Panc1 (cell line): Measurements from ENCODE around the gene RCN2. TPM values are rescaled to one million over a fixed set of nuclear protein-coding genes. Genes with fewer than 3 reads are reported as not detected.

Experiments
- ATAC-seq: fragments of 200-7000 bp; cut with Tn5 transposase; 2 replicates; pipeline ENCODE4 v1.9.1; 2020; ENCODE audit warnings: mild to moderate bottlenecking, moderate library complexity
- BruUV-seq: library from RNA; stranded (reverse); fragments of 400-500 nt; replicated peaks from 2 replicates; lab custom pipeline; 2021; lab: Mats Ljungman, UMichigan
- CTCF ChIA-PET: fragments of 300-600 bp; sonication (Branson Sonifier 250); formaldehyde crosslinking; loops from one replicate; lab custom pipeline; 2022; ENCODE audit warnings: antibody characterized with exemption; lab: Charles Lee
- POLR2A ChIA-PET: fragments of 300-600 bp; sonication (Branson Sonifier 250); formaldehyde crosslinking; loops from one replicate; lab custom pipeline; 2022; ENCODE audit warnings: antibody characterized with exemption; lab: Charles Lee
- DNase-seq: peaks from one replicate; pipeline ENCODE4 v3.0.0-alpha.2; 2010; ENCODE audit warnings: low read depth, low spot score
- H3K27ac ChIP-seq: 2 replicates; pipeline ENCODE4 v1.5.1; 2011; ENCODE audit warnings: mild to moderate bottlenecking, low read length, inconsistent platforms
- H3K27me3 ChIP-seq: fragments of 200-500 bp; sonication (Bioruptor generic); 2 replicates; pipeline ENCODE4 v1.6.0; 2014; ENCODE audit warnings: low read length, inconsistent platforms; ENCODE audit not compliant: control insufficient read depth, insufficient read depth
- H3K36me3 ChIP-seq: fragments of 200-500 bp; sonication (Bioruptor generic); 2 replicates; pipeline ENCODE4 v1.5.1; 2014; ENCODE audit warnings: inconsistent platforms, mild to moderate bottlenecking, low read length, moderate library complexity; ENCODE audit not compliant: control insufficient read depth, insufficient read depth
- H3K4me1 ChIP-seq: 2 replicates; pipeline ENCODE4 v1.5.1; 2011; ENCODE audit warnings: inconsistent platforms, mild to moderate bottlenecking, low read length, moderate library complexity; ENCODE audit not compliant: control insufficient read depth, insufficient read depth
- H3K4me3 ChIP-seq, 2 experiments: 2 replicates each; pipeline ENCODE4 v1.5.1; 2011 to 2012; ENCODE audit warnings: low read depth in 2 of 2, low read length in 2 of 2, mild to moderate bottlenecking in 2 of 2, inconsistent platforms in 1 of 2, moderate library complexity in 1 of 2
- H3K9me3 ChIP-seq: fragments of 200-500 bp; sonication (Bioruptor generic); 2 replicates; pipeline ENCODE4 v1.5.1; 2014; ENCODE audit warnings: low read depth, mild to moderate bottlenecking, inconsistent platforms, low read length, moderate library complexity; ENCODE audit not compliant: control insufficient read depth, insufficient read depth
- CTCF ChIP-seq: fragments of 450-650 bp; IDR thresholded peaks from 2 replicates; pipeline ENCODE4 v1.5.1; 2017; ENCODE audit warnings: mild to moderate bottlenecking
- POLR2AphosphoS5 ChIP-seq: IDR thresholded peaks from 2 replicates; pipeline ENCODE4 v1.6.1; 2012; ENCODE audit warnings: mild to moderate bottlenecking, low read depth, low read length, moderate library complexity
- REST ChIP-seq, 2 experiments: IDR thresholded peaks; 2 replicates each; pipeline ENCODE4 v1.6.1; 2011 to 2012; ENCODE audit warnings: low read depth in 2 of 2, control low read depth in 1 of 2, low read length in 1 of 2, mild to moderate bottlenecking in 1 of 2, moderate library complexity in 1 of 2; ENCODE audit not compliant: insufficient read depth in 1 of 2
- SIN3A ChIP-seq: IDR thresholded peaks from 2 replicates; pipeline ENCODE4 v1.6.1; 2012; ENCODE audit warnings: low read depth, mild to moderate bottlenecking, low read length, moderate library complexity, borderline replicate concordance; ENCODE audit not compliant: insufficient read depth
- TCF7L2 ChIP-seq: IDR thresholded peaks from 2 replicates; pipeline ENCODE4 v1.6.1; 2011; ENCODE audit warnings: mild to moderate bottlenecking, low read depth, low read length, inconsistent platforms
- in situ Hi-C: cut with HindIII; loops from 2 replicates; pipeline ENCODE4 v1.10.0; 2016; ENCODE audit warnings: low sequenced_read_pairs, low pct_unique_long_range_greater_than_20kb
- intact Hi-C: fragments of 100-400 bp; cut with micrococcal nuclease; formaldehyde crosslinking; loops from one replicate; pipeline ENCODE4 v1.10.0; 2022; ENCODE audit not compliant: unreplicated experiment
- total RNA-seq: library from RNA; stranded (reverse); gene quantifications from one replicate; pipeline ENCODE4 v1.2.1, GENCODE V29; 2021; ENCODE audit not compliant: unreplicated experiment

RCN2 gene
- total RNA-seq, 1 experiment from 2014 or later: 60.7 TPM

GRCh38 chr15:76928201-76928600, 3.3 kb upstream of the RCN2 start:
- H3K36me3 ChIP-seq: peaks cover 6% of the 10 kb centered on the region
- POLR2A ChIA-PET: no interaction called here

GRCh38 chr15:76929011-76929760, 2.4 kb upstream of the RCN2 start:
- DNase-seq (no peak), ATAC-seq (no peak)
- POLR2A ChIA-PET: no interaction called here
- TF ChIP-seq REST (IDR thresholded peaks at IDR 0.05; ENCODE audit: insufficient read depth in 1 of 2, low read depth in 2 of 2, low read length in 1 of 2) (no peak), TCF7L2 (no peak), CTCF (no peak), POLR2AphosphoS5 (no peak), SIN3A (no peak)
- Histone ChIP-seq H3K36me3 (peaks cover 12% of the 10 kb centered on the region), H3K9me3 (no peaks in the 10 kb centered on the region), H3K27me3 (no peaks in the 10 kb centered on the region), H3K27ac (no peak overlapping the region), H3K4me3 (no peak overlapping the region), H3K4me1 (peaks cover 15% of the 10 kb centered on the region)
- in situ Hi-C loops (no loop called here), intact Hi-C loops (no loop called here)
- CTCF ChIA-PET: no interaction called here
- BruUV-seq: no TSS peak

More at GRCh38 chr15:76928201-76928600, 3.3 kb upstream of the RCN2 start:
- DNase-seq: no peak
- BruUV-seq: no TSS peak
- TF ChIP-seq SIN3A: no peak
- TF ChIP-seq REST (IDR thresholded peaks at IDR 0.05; ENCODE audit: insufficient read depth in 1 of 2, low read depth in 2 of 2, low read length in 1 of 2): no peak
- TF ChIP-seq TCF7L2: no peak
- TF ChIP-seq CTCF: no peak
- no peak for TF ChIP-seq POLR2AphosphoS5
- no peaks in the 10 kb centered on the region for H3K9me3 ChIP-seq
- intact Hi-C loops (no loop called here), in situ Hi-C loops (no loop called here)
- peaks cover 15% of the 10 kb centered on the region for H3K4me1 ChIP-seq
- ATAC-seq: no peak
- no peak overlapping the region for H3K27ac ChIP-seq
- no peak overlapping the region for H3K4me3 ChIP-seq
- no peaks in the 10 kb centered on the region for H3K27me3 ChIP-seq
- CTCF ChIA-PET: interaction anchor here (0.6 kb wide), 1 partner anchor 12 kb away, joined by 3 read pairs; no protein-coding TSS in a partner anchor
